Activated CD4-positive, alpha-beta T cell treated with anti-CD3 and anti-CD28 coated beads for 1 hour (primary cell): ENCODE results near the gene PARVA.

Experiments used
- DNase-seq: peaks from one replicate; pipeline ENCODE4 v3.0.0-alpha.2; 2020

Gene PARVA

DNA sequence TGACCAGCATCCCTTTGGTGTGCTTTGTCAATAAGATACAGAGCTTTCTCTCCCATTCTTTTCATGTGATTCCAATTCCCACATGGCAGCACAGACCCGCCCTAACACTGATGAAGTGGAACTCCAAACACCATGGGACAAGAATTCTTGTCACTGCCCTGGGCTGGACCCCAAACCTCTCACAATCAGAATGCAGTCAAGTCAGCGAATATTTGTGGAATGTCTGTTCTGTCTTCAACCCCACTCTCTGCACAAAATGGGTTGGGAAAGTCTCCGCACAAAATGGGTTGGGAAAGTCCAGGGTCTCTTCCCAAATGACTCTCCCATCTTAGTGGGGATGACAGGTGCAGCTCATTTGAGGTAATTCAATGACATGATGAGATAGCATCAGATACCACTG, 157.9 kb downstream of the PARVA start:
- DNase-seq: no peak

DNA sequence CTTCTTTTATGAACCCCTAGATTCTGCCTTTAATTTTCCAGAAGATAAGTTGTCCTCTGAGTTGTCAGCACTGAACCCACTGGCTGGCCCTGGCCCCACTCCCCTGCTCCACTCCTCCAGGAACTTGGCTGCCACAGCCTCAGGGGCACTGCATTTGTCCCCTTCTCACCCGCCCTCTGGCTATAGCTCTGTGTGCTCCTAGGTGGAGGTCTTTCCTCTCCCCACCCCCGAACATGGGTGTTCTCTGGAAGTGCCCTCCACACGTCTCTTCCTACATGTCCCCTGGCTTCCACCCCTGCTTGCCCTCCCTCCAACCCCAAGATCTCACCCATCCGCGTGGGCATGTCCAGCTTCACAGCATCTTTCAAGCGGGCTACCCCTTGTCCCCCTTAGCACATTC, 159.2 kb downstream of the PARVA start:
- DNase-seq: no peak

DNA sequence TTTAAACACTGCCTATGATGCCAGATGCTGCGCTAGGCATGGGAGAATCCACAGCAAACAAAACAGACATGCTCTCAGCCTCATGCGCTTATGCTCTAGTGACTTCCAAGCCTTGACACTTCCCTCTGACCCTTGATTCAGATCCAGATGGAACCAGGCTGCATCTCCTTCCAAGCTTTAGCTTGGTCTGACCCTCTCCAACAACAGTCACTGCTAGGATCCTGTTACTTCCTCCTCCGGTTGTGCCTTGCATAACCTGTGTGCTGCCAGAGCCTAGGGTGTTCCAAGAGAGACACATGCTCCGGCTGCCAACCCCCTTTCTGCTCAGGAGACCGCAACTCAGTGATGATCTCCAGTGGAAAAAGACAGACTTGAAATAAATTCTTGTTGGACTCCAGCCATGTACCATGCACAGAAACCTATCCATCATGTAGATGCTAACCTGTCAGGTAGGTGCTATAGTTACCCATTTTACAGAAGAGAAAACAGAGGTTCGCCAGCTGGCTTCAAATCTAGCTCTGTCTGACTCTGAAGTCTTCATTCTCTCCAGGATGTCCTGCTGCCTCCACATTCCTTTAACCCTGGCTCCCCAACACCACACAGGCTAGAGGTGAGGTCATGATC, 160.5 kb downstream of the PARVA start:
- DNase-seq: no peak

DNA sequence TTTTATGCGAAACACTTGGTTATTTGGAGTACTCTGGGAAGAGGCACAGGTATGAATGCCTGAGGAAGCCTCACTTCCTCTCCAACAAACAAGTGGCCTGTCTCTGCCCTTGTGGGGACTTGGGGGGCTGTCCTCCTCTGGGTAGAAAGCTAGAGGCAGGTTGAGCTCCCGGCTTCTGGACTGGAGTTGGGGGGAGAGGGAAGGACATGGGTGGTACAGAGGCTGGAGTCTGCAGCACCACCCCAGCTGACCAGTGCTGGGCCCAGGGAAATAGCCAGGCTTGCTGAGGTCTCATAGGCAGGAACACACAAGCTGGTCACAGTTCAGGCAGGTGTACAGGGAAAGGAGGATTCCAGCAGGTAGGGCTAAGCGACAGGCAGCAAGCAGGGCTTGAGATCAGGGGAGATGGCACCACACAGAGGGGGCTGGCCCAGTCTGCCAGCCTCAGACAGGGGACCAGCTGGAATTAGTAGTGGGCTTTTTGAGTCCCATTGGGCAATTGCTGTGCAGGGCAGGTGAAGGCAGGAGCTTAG, 161.6 kb downstream of the PARVA start:
- DNase-seq: no peak

DNA sequence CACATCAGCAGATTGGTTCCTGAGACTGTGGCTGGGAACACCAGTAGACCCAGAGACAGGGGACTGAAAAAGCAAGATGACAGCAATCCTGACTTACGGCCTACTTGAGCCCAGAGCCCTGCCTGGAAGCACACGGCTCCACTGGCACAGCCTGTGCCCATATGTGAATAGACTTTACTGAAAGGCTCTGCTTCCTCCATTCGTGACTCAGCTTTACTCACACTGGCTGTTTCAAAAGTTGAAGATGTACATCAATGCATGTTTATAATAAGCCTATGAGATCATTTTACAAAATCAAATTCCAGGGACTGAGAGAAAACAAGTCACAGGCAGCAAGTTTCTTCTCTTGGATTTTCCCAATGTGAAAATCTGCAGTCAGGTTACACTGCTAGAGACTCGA, 162.2 kb downstream of the PARVA start:
- no peak for DNase-seq

DNA sequence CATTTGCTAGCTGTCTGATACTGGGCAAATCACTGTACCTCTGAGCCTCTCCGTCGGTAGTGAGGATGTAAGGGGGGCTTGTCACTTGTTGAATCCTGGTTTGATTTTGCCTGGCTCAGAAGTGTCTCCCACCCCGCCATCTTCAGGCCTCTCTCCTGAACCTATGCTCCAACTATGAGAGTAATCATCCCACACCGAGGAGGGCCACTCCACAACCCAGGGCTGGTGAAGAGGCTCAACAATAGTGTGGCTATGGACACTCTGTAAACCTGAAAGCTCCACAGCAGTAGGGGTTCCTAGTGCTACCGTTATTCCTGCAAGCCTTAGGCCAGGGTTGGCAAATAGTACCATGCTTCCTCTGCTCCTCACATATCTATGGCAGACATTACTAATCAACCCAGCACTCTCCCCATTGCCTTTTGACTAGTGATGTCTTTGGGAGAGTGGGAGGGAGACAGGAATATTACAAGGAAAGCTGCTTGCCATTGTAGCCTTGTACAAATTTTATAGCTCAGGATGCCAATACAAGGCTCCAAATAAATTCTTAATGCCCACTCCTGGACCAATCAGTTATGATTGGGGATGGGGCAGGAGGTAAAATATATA, 162.8 kb downstream of the PARVA start:
- no peak for DNase-seq

DNA sequence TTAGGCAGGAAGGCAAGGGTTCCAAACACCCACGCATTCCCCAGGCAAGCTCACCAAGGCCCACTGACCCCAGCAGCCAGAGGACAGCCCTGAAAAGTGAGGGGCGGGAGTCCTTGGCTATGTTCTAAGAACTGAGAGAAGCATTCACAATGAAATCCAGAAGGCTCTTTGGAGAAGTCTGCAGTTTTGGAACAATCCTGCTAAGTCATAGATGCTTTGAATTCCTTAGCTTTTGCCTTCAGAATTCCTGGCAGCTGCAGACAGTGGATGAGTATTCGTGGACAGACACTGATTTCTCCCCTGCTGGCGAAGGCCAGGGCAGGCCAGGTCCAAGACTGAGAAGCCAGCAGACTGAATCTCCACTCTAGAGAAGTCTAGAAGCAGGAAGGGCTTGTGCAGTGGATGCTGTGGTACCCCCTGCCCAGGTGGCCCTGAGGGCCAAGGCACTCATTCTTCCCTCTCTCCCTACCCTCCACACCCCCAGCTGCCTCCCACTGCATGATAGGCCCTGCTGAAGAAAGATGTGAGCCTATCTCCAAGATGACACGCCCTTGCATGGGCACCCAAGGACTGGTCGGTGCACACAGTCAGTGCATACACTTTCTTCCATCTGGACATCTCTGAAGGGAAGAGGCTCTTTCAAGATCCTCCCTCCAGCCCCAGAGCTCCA, 163.7 kb downstream of the PARVA start:
- DNase-seq: no peak

DNA sequence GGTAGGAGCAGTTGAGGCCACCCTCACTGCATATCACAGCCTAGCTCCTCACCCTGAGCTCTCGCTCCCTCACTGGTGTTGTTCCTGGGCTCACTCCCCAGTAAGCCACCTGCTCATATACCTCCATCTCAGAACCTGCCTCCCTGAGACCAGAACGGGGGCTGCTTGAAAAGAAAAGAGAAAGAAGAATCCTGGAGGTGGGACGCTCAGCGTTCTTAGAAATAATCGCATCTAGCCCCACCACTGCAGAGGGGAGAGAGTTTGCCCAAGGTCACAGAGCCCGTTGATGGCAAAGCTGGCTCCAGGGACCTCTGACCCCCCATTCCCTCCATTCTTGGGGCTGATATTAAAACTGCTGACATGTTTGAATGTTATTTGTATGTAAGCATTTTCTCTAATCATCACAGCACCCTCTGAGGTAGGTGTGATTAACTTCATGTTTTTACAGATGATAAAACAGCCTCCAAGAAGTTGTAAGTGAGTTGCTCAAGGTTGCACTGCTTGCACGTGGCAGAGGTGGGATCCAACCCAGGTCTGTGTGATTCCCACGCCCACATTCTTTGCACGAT, 164.3 kb downstream of the PARVA start:
- no peak for DNase-seq

DNA sequence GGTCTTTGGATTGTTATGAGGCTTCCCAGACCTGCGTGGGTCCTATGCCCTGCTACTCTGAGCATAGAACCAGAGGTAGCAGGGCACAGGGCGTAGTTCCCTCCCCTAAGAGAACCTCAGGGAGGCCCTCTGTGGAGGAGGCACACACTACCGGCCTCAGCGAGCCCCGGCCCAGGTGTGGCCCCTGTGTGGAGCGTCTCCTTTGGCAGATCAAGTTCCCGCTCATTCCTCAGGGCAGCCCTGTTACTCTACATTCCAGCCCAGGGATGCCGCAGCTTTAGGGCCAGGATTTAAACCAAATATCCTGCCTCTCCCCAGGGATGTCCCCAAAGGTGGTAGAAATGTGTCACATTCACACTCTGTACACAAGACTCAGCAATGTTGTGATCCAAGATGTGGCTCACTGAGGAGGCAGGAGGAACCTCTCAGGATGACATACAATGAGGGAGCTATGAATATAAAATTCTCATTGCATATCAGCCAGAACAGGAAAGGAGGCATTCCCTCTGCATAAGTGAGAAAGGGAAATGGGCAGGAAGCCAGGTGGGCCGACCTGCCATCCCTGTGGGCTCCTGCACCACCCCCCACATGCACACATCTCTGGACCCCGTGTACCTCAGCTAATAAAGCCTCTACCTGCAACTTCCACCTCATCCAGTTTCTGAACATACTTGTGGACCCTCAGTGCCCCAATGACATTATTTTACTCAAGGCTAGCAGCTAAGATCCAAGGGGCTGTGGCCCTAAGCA, 165.0 kb downstream of the PARVA start:
- DNase-seq: no peak

DNA sequence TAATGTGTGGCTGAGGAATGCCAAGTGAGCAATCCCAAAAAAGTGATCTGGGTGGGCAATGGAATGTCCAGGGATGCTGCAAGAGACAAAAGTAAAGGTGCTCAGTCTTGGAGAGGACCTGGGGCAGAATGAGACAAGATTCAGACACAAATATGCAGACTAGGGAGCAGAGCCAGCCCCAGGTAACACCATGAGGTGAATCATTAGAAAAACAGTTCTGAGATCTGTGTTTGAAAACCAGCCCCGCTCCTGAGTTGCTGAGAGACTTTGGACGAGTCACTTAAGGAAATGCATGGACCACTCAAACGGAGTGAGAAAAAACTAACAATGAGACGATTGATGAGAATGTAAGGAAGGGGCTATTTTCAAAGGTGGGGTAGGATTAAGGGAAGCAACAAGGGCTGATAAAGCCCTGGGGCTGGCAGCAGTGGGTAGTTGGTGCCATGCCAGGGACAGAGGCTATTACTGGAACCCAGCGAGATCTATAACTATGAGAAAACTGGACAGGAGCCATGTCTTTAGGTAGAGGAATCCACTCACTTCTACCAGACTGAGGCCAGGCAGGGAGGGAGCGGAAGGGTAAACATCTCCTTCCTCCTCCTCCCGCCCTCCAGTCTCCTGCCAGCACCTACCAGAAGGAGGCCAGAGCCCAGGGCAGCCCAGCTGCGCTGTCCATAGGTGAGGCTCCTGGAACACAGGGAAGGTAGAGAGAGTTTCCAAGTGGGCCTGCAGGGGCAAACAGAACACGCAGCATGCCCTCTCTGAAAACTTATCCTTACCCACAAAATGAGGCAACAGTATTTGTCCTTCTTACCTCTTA, 166.4 kb downstream of the PARVA start:
- DNase-seq: no peak

DNA sequence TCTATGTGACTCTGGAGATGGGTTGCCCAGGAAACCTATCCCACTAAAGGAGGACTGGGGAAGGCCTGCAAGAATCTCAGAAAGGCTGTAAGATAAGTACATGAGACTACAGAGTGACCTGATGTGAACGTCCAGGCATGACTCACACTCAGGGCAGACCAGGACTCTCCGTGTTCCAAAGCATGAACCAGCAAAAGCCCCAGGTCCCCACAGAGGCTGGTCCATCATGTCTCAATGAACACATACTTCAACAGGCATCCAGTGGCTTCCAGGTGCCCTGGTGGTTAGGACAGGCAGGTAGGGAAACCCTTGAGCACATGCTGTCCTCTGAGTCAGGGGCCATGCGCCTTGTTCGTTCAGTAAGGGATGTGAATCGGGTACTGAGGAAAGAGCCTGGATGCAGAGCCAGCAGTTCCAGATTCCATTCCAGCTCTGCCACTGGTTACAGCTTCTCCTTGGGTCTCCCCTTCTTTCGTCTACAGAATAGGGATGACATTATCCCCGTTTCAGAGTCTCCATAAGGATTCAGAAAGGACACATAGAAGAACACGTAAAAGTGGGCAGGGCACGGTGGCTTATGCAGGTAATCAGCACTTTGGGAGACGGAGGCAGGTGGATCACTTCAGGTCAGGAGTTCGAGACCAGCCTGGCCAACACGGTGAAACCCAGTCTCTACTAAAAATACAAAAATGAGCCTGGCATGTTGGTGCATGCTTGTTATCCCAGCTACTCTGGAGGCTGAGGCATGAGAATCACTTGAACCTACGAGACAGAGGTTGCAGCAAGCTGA, 167.8 kb downstream of the PARVA start:
- DNase-seq: no peak

DNA sequence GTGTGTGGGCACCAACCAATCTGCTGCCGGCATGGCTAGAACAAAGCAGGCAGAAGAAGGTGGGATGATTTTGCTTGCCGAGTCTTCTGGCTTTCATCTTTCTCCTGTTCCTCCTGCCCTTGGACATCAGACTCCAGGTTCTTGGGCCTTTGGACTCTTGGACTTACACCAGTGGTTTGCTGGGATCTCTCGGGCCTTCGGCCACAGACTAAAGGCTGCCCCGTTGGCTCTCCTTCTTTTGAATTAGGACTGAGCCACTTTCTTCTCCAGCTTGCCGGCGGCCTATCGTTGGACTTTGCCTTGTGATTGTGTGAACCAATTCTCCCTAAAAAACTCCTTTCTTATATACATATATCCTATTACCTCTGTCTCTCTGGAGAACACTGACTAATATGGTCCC, 168.8 kb downstream of the PARVA start:
- DNase-seq: no peak

DNA sequence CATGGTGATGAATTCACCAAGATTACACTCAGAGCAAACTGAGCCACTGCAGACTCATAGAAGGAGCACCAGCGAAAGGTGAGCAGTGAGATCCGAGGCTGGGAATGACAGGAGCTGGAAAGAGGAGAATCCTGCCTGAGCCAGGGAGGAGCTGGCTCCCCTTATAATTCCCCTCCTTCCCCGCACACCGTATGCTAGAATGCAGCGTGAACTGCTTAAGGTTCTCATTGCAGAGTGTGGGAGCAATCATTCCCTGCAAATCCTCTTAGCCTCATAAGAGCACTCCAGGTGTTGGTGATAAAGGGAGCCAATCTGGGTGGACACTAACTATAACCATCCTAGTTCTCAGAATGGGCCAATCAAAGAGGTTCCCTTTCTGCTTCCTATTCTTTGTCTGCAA, 169.3 kb downstream of the PARVA start:
- no peak for DNase-seq

DNA sequence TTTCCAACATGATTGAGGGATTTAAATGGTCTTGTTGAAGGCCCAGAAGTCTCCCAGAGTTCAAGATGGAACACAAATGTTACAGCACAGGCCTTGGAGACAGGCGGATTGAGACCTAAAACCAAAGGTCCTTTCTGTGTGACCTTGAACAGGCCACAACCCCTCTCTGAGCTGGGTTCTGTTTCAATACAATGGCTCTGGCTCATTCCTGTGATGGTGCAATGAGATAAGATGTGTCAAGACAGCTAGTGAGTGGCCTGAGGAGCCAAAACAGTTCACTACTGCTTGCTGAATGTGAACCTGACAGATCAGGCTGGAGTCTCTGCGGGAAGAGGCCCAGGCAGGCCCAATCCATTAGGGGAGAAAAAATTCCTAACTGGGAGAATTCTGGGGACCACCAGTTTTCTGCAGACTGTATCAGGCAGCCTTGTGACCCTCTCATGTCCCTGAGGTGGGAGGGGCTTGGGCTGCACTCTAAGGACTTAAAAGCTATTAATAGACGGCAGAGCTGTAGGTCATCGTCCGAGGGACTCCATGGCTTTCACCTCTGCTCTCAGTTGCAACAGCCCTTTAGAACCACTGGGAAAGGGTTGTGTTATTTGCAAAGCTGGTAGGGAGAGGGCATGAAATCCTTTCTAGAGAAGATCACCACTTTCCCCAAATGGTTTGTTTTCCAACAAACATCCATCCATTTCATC, 170.7 kb downstream of the PARVA start:
- no peak for DNase-seq

DNA sequence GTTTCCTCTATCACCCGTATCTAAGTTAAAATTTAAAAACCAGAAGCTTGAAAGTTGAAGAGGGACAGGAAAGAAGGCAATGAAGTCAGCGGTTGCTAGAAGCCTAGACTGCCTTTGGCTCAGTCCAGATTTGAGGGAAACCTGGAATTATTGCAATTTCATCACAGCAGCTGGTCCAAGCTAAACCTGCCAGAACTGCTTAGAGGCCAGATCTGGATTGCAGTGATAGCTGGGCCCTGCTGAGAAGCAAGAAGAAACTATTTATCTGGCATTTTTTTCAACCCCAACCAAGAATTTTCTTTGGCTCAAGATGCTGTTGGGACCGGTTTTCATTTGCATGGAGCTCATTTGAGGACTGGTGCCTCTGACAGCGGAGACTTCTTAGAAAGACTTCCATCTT, 175.3 kb downstream of the PARVA start:
- DNase-seq: no peak

DNA sequence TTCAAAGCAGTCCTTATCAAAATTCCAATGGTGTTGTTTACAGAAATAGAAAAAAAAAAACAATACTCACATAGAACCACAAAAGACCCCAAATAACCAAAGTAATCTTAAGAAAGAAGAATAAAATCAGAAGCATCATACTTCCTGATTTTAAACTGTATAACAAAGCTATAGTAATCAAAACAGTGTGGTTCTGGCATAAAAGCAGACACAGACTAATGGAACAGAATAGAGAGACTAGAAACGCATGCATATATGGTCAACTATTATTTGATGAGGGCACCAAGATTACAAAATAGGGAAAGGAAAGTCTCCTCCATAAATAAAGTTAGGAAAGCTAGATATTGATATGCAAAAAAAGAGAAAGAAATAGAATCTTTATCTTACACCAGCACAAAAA, 176.8 kb downstream of the PARVA start:
- no peak for DNase-seq

DNA sequence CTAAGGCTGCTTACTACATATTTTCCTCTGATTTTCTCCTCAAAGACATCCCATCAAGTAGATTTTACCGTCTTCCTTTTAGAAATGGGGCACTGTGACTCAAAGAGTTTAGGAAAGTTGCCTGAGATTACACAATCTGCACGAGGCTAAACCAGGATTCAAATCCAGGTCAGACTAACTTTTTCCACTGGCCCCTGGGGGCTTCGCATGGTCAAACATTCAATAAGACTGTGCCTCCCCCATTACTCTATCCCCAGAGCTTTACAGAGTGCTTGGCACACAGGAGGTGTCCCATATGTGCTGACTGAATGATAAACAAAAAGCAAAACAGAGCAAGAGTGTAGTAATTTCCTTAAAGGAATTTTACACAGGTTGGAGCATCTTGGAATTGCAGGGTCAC, 178.8 kb downstream of the PARVA start:
- no peak for DNase-seq

DNA sequence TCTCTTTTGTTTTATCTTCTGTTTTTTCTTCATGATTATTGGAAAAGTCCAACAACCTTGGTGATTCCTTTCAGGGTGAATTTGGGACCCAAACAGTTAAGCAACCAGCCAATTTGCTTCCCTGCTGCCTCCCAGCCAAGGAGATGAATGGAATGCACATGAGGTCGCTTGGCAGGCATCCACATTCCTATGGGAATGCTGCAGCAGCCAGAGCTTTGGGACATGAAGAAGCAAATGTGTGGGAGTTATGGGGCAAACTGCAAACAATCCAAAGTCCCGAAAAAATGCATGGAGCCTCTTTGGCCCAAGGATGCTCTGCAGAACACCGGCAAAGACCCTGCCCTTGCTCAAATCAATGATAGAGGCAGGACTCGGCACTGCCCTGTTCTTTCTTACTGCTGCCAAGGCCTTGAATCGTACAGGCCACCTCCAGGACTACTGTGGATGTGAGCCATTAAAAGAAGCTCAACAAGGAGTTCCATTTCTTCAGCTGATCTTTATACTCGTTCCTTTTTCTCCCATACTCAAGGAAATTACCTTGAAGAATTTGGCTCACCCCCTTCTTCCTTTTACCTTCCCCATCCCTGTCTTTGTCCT, 179.5 kb downstream of the PARVA start:
- no peak for DNase-seq

DNA sequence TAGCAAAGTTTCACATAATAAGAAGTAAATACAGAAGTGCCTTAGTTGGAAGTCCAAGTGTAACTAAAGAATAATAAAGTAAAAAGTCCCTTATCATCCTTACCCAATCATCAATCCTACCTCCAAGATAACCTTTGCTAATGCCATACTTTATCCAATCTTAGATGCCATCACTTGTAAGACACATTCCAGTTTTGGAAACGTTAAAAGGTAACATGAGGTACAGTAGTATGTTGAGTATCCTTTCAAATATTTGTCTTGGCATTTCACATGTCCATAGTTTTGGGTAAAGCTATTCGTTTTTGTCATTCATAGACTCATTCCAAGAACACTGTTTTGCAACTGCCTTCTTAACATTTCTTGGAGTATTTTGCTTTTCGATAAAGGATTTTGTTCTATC, 181.6 kb downstream of the PARVA start:
- no peak for DNase-seq

DNA sequence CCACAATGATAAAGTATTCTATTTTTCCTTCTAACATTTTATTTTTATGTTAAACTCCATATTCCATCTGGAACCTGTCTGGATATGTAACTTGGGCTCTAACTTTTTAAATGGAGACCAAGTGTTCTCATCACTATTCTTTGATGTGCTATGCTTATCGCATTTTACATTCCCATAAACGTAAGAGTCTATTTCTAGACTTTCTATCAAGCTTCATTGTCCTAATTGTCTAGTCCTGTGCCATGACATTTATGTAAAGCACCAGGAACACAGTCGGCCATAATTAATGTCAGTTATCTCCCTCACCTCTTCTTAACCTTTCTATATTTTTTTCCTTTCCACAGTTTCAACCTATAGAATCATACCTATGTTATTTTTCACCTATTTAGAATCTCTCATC, 183.0 kb downstream of the PARVA start:
- no peak for DNase-seq

DNA sequence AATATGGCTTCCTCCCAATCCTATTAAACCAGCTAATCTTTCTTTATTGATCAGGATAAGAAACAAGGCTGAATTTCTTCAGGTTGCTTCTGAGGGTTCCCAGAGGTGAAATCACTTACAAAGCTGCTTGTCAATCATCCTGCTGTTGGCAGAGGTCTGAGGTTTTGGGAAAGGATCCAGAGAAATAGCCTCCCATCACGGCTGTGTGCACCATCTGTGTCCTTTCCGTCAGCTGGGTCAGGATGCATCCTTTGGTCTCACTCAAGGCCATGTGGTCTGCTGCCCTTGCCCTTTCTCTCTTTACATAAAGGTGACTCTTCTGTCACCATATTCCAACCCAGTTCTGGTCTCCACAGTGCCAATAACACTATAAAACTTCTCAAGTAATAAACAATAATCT, 183.5 kb downstream of the PARVA start:
- no peak for DNase-seq
